HepG2 (cell line): ENCODE results near the gene SLC13A3. TPM values are rescaled to one million over a fixed set of nuclear protein-coding genes. Genes with fewer than 3 reads are reported as not detected.

ENCODE experiments used
- ATF7-NPFF ChIP-seq: sonication (generic); formaldehyde crosslinking; IDR thresholded peaks from 2 replicates; pipeline ENCODE4 v1.8.1; 2023; ENCODE audit warnings: mild to moderate bottlenecking, low read depth, missing genetic modification reagents, moderate library complexity
- ATM ChIP-seq: fragments of 450-650 bp; IDR thresholded peaks from 2 replicates; pipeline ENCODE4 v1.7.1; 2017; ENCODE audit warnings: mild to moderate bottlenecking, borderline replicate concordance
- FOXP1 ChIP-seq, 2 experiments: fragments of 450-650 bp in 1 of 2; IDR thresholded peaks; 2 replicates each; pipeline ENCODE4 v1.6.1; 2017 to 2018; ENCODE audit warnings: antibody characterized with exemption in 1 of 2
- GPN1 ChIP-seq: sonication (generic); formaldehyde crosslinking; IDR thresholded peaks from 2 replicates; pipeline ENCODE4 v1.5.1; 2020; ENCODE audit warnings: missing genetic modification reagents, borderline replicate concordance
- HHEX ChIP-seq: IDR thresholded peaks from 2 replicates; pipeline ENCODE4 v1.6.1; 2016; ENCODE audit warnings: control low read depth
- MEF2D ChIP-seq: sonication (generic); formaldehyde crosslinking; IDR thresholded peaks from 2 replicates; pipeline ENCODE4 v1.5.1; 2020; ENCODE audit warnings: mild to moderate bottlenecking, missing genetic modification reagents
- PHF21A ChIP-seq: sonication (generic); formaldehyde crosslinking; IDR thresholded peaks from 2 replicates; pipeline ENCODE4 v1.5.0; 2020; ENCODE audit warnings: mild to moderate bottlenecking, missing genetic modification reagents
- RBM22 ChIP-seq: fragments of 200-400 bp; formaldehyde crosslinking; optimal IDR thresholded peaks from 2 replicates; pipeline ENCODE3; 2017; ENCODE audit warnings: mild to moderate bottlenecking, low read length, moderate library complexity
- SETDB1 ChIP-seq: sonication (generic); formaldehyde crosslinking; IDR thresholded peaks from 2 replicates; pipeline ENCODE4 v1.5.1; 2020; ENCODE audit warnings: missing genetic modification reagents, mild to moderate bottlenecking, borderline replicate concordance
- ZMAT3 ChIP-seq: sonication (generic); formaldehyde crosslinking; conservative IDR thresholded peaks from 2 replicates; pipeline ENCODE4 v1.7.0; 2021; ENCODE audit warnings: missing genetic modification reagents
- ZNF17 ChIP-seq: sonication (generic); formaldehyde crosslinking; IDR thresholded peaks from 2 replicates; pipeline ENCODE4 v1.5.0; 2020; ENCODE audit warnings: mild to moderate bottlenecking, missing genetic modification reagents
- ZNF263 ChIP-seq: sonication (generic); formaldehyde crosslinking; IDR thresholded peaks from 2 replicates; pipeline ENCODE4 v1.4.0; 2020; ENCODE audit warnings: missing genetic modification reagents
- ZNF30 ChIP-seq: sonication (generic); formaldehyde crosslinking; IDR thresholded peaks from 2 replicates; pipeline ENCODE4 v1.5.0; 2020; ENCODE audit warnings: mild to moderate bottlenecking, missing genetic modification reagents
- ZNF605 ChIP-seq: sonication (generic); formaldehyde crosslinking; IDR thresholded peaks from 2 replicates; pipeline ENCODE4 v1.8.0; 2022; ENCODE audit warnings: mild to moderate bottlenecking, missing genetic modification reagents
- polyA plus RNA-seq, 8 experiments: library from polyadenylated mRNA; depleted of rRNA in 3 of 8; stranded (reverse) in 7 of 8; unstranded in 1 of 8; fragments of >200 nt; fragmentation: Illumina TruSeq in 4 of 8; extraction: Trizol in 4 of 8; gene quantifications; 2 replicates each; pipeline versions ENCODE4 v1.2.1 to v1.2.3, GENCODE V29; 2011 to 2016; ENCODE audit warnings: low read depth in 4 of 8, missing spikeins in 1 of 8, mixed read lengths in 1 of 8; ENCODE audit not compliant: insufficient read depth in 1 of 8
- total RNA-seq, 5 experiments: library from RNA; depleted of rRNA; stranded (reverse); fragments of >200 nt; fragmentation: Illumina TruSeq; extraction: Trizol; gene quantifications; 2 replicates each; pipeline ENCODE4 v1.2.3, GENCODE V29; 2016; ENCODE audit warnings: low read depth in 1 of 5
- TF ChIP-seq, protein P1 (sequence below): sonication (generic); formaldehyde crosslinking; IDR thresholded peaks from 2 replicates; pipeline ENCODE4 v1.5.1; 2020; ENCODE audit warnings: mild to moderate bottlenecking, missing genetic modification reagents, borderline replicate concordance
- TF ChIP-seq, protein P2 (sequence below): sonication (generic); formaldehyde crosslinking; IDR thresholded peaks from 2 replicates; pipeline ENCODE4 v1.4.0; 2020; ENCODE audit warnings: missing genetic modification reagents, borderline replicate concordance
- TF ChIP-seq, protein P3 (sequence below): sonication (generic); formaldehyde crosslinking; IDR thresholded peaks from 2 replicates; pipeline ENCODE4 v1.5.1; 2020; ENCODE audit warnings: missing genetic modification reagents, mild to moderate bottlenecking, borderline replicate concordance
- TF ChIP-seq, protein P4 (sequence below): sonication (generic); formaldehyde crosslinking; IDR thresholded peaks from 2 replicates; pipeline ENCODE4 v1.5.1; 2020; ENCODE audit warnings: mild to moderate bottlenecking, missing genetic modification reagents, moderate library complexity
- TF ChIP-seq, protein P5 (sequence below): IDR thresholded peaks from 2 replicates; pipeline ENCODE4 v1.6.1; 2016; ENCODE audit warnings: mild to moderate bottlenecking, missing biosample characterization, missing genetic modification reagents
- TF ChIP-seq, protein P6 (sequence below): sonication (generic); formaldehyde crosslinking; IDR thresholded peaks from 2 replicates; pipeline ENCODE4 v1.4.0; 2020; ENCODE audit warnings: mild to moderate bottlenecking, missing genetic modification reagents

SLC13A3 gene
- total and polyA plus RNA-seq, 2 of the 13 experiments (the other 11 are each of a cell fraction or from before 2014, with no cell fraction given): 66.5 to 76.0 TPM

DNA sequence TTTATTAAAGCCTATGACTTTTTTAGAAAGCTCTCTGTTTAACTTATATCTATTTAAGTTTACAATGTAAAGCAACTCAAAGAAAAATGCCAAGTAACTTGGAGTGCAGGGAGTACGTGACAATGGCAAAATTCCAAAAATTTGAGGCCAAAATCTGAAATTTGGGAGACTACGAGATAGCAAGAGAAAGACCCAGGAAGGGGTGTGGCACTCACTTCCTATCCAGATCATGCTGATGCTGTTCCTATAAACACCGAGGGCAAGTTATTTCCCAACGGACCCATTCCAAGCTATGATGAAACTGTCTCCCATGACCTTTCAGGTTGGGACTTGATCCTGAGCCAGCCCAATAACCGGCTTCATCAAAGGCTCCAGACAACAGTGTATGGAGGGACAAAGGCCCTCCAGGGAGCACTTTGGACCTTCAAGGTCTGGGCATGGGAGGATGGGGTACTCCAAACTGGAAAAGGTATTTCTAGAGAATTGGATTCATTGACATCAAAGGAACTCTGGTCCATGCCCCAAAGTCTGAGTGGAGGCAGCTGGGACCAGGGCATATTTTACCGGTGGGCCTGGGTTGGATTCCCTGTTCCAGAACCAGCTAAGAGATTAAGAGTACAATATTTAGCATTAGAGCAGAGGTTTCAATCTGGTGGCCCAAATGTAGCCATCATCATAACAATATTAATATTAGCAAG lies 15.7 kb upstream of the SLC13A3 start (continued):
- TF ChIP-seq PHF21A (CRISPR knock-in tag) (peak; percentile 100), RBM22 (peak; percentile 74), MEF2D (peak; percentile 98), ZNF17 (CRISPR knock-in tag) (no peak), HHEX (peak; percentile 96), ZNF263 (peak; percentile 97), GPN1 (CRISPR knock-in tag) (no peak), ATF7-NPFF (CRISPR knock-in tag) (peak; percentile 86; the same call in 1 of the 2 replicates), FOXP1 (IDR thresholded peaks at IDR 0.05) (peak; percentile 94), FOXP1 (CRISPR knock-in tag; IDR thresholded peaks at IDR 0.05) (peak; percentile 99), SETDB1 (CRISPR knock-in tag) (no peak), ZNF30 (CRISPR knock-in tag) (no peak), ATM (no peak), ZMAT3 (CRISPR knock-in tag) (peak; percentile 96), ZNF605 (CRISPR knock-in tag) (peak; percentile 98)
- TF ChIP-seq, protein P1, sequence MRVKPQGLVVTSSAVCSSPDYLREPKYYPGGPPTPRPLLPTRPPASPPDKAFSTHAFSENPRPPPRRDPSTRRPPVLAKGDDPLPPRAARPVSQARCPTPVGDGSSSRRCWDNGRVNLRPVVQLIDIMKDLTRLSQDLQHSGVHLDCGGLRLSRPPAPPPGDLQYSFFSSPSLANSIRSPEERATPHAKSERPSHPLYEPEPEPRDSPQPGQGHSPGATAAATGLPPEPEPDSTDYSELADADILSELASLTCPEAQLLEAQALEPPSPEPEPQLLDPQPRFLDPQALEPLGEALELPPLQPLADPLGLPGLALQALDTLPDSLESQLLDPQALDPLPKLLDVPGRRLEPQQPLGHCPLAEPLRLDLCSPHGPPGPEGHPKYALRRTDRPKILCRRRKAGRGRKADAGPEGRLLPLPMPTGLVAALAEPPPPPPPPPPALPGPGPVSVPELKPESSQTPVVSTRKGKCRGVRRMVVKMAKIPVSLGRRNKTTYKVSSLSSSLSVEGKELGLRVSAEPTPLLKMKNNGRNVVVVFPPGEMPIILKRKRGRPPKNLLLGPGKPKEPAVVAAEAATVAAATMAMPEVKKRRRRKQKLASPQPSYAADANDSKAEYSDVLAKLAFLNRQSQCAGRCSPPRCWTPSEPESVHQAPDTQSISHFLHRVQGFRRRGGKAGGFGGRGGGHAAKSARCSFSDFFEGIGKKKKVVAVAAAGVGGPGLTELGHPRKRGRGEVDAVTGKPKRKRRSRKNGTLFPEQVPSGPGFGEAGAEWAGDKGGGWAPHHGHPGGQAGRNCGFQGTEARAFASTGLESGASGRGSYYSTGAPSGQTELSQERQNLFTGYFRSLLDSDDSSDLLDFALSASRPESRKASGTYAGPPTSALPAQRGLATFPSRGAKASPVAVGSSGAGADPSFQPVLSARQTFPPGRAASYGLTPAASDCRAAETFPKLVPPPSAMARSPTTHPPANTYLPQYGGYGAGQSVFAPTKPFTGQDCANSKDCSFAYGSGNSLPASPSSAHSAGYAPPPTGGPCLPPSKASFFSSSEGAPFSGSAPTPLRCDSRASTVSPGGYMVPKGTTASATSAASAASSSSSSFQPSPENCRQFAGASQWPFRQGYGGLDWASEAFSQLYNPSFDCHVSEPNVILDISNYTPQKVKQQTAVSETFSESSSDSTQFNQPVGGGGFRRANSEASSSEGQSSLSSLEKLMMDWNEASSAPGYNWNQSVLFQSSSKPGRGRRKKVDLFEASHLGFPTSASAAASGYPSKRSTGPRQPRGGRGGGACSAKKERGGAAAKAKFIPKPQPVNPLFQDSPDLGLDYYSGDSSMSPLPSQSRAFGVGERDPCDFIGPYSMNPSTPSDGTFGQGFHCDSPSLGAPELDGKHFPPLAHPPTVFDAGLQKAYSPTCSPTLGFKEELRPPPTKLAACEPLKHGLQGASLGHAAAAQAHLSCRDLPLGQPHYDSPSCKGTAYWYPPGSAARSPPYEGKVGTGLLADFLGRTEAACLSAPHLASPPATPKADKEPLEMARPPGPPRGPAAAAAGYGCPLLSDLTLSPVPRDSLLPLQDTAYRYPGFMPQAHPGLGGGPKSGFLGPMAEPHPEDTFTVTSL (CRISPR knock-in tag): peak; percentile 100
- TF ChIP-seq, protein P2, sequence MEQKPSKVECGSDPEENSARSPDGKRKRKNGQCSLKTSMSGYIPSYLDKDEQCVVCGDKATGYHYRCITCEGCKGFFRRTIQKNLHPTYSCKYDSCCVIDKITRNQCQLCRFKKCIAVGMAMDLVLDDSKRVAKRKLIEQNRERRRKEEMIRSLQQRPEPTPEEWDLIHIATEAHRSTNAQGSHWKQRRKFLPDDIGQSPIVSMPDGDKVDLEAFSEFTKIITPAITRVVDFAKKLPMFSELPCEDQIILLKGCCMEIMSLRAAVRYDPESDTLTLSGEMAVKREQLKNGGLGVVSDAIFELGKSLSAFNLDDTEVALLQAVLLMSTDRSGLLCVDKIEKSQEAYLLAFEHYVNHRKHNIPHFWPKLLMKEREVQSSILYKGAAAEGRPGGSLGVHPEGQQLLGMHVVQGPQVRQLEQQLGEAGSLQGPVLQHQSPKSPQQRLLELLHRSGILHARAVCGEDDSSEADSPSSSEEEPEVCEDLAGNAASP (CRISPR knock-in tag): peak; percentile 100
- TF ChIP-seq, protein P3, sequence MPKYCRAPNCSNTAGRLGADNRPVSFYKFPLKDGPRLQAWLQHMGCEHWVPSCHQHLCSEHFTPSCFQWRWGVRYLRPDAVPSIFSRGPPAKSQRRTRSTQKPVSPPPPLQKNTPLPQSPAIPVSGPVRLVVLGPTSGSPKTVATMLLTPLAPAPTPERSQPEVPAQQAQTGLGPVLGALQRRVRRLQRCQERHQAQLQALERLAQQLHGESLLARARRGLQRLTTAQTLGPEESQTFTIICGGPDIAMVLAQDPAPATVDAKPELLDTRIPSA (CRISPR knock-in tag): no peak
- TF ChIP-seq, protein P4, sequence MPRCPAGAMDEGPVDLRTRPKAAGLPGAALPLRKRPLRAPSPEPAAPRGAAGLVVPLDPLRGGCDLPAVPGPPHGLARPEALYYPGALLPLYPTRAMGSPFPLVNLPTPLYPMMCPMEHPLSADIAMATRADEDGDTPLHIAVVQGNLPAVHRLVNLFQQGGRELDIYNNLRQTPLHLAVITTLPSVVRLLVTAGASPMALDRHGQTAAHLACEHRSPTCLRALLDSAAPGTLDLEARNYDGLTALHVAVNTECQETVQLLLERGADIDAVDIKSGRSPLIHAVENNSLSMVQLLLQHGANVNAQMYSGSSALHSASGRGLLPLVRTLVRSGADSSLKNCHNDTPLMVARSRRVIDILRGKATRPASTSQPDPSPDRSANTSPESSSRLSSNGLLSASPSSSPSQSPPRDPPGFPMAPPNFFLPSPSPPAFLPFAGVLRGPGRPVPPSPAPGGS (CRISPR knock-in tag): peak; percentile 82; the same call in 1 of the 2 replicates
- TF ChIP-seq, protein P5, sequence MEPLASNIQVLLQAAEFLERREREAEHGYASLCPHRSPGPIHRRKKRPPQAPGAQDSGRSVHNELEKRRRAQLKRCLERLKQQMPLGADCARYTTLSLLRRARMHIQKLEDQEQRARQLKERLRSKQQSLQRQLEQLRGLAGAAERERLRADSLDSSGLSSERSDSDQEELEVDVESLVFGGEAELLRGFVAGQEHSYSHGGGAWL (CRISPR knock-in tag): no peak; the same call in 1 of the 2 replicates
- TF ChIP-seq, protein P6, sequence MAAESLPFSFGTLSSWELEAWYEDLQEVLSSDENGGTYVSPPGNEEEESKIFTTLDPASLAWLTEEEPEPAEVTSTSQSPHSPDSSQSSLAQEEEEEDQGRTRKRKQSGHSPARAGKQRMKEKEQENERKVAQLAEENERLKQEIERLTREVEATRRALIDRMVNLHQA (CRISPR knock-in tag): no peak
